ENCODE results near the gene DHX38. TPM values are rescaled to one million over a fixed set of nuclear protein-coding genes. Genes with fewer than 3 reads are reported as not detected.
A peak's percentile ranks its signal among the peaks of the same experiment; 100 is the strongest.

Gene DHX38
- polyA plus RNA-seq, 1 donor: 52.4 TPM

DNA sequence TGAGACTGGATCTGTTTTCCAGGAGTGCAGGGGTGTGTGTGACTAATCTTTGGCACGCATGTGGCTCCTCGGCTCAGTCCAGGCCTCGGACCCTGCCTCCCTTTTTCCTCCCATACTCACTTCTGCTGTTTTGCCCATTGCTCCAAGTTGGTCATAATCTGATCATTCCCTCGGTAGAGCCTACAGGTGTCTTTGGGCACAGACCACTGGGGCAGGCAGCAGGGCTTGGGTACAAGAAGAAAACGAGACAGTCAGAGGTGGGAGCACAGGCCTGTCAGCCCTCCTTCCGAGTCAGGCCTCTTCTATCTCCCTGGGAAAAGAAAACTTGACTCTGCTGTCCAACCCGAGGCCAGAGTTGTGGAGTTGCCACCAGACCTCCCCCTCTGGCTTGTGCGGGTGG, 29.8 kb downstream of the DHX38 start:
- no peak for DNase-seq

DNA sequence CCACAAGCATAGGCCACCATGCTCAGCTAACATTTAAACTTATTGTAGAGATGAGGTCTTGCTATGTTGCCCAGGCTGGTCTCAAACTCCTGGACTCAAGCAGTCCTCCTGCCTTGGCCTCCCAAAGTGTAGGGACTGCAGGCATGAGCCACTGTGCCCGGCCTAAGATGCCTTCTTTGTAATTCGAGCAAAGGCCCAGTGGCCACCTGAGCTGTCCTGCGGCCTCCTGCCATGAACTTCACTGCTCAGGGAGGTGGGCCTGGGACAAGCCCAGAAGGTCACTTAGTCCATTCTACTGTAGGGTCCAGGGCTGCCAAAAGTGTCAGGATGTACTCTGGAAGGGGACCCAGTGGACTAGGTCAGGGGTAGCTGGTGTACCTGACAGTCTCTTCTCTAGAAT, 30.5 kb downstream of the DHX38 start:
- DNase-seq: no peak

DNA sequence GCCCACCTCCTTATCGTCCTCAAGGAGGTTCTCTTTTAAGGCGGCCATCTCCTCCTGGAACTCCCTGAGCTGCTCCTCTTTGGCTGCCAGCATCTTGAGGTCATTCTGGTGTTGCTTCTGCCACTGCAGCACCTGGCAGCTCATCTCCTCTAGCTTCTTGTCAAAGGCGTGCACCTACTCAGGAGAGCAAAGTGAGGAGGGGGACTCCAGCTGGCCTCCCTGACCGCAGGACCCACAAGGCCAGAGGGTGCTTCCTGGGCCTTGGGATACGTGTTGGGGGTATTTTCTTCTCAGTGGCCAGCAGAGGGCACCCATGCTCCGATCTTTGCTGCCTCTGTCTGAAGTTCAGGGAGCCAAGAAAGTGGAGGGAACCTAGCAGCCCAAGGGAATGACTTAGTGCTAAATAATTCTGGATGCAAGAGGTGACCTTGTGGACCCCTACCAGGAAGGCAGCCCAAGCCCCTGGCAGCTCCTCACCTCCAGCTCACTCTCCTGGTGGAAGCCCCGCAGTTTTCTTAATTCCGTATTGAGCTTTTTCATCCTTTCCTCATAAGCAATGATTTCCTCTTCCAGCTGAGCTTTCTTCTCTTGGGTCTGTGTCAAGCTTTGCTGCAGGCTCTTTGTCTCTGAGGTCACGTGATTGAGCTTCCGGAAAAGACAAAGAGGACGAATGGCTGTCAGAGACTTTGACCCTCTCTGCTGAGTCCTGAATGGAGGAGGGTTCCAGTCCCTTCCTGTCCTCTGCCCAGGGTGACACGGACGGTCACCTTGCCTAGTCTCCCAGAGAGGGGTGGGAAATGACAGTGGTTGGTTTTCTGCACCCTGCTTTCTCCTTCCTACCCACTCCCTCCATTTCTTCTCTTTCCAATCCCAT, 31.4 kb downstream of the DHX38 start:
- DNase-seq: peak; percentile 61

DNA sequence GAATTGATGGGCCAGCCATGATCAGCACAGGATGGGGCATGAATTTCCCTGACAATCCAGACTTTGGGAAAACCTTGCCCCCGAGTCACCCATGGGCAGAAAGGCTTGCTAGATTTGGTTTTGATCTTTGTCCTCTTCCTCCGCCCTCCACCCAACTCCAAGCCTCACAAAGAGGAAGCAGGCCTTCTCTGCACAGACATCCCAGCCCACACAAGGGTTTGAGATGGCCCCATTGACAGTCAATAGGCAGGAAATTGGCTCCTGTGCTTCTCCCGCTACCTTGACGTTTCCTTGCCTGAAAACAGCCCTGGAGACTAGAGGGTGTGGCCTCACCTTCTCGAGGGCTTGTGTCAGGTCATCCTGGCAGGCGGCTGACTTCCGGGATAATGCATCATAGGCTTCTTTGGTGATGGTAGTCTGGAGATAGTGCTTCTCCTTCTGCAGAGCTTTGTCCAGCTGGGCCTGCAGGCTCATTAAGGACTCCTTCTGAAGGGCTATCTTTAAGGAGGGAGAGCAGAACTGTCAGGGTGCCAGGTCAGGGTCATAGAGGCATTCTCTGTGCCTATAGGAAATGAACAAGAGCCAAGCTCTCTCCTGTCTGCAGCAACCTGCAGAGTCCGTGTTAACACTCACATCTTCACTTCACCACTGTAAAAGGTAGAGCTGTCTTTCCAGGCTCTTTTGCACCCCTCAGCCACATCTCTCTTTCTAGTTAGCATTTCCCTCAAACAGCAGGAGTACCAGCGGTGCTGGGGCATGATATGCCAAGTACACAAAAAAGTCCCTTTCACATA, 32.2 kb downstream of the DHX38 start:
- DNase-seq: no peak

DNA sequence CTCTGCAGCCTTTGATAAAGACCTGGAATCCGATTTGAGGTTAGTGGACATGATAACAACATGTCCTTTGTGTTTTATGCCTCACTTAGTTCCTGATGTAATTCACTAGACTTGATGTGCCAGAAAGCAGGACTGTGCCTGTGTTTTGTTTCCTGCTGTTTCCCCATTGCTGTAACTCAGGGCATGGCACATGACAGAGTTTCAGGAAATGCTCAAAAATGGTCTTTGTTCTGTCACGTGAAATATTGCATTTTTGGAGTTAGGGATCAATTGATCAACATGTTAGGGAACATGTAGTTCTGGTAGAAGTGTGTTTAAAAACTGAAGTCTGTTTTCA, 32.8 kb downstream of the DHX38 start:
- DNase-seq: no peak

DNA sequence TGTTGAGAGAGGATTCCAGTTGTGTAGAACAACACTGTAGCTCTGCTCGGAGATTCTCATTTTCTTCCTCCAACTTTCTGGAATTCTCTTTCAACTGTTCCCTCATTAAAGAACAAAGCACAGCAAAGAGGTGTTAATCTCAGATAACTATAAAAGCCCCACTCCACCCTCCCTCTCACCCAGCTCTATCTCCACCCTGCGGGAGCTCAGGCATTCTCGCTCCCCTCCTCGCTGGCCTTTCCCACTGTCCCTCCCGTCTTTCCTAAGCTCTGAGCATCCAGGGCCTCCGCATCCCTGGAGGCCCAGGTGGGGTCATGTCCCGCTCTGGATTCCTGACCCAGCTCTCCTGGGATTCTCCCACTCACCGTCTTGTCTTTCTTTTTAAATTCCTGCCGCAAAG, 35.1 kb downstream of the DHX38 start:
- DNase-seq: no peak

DNA sequence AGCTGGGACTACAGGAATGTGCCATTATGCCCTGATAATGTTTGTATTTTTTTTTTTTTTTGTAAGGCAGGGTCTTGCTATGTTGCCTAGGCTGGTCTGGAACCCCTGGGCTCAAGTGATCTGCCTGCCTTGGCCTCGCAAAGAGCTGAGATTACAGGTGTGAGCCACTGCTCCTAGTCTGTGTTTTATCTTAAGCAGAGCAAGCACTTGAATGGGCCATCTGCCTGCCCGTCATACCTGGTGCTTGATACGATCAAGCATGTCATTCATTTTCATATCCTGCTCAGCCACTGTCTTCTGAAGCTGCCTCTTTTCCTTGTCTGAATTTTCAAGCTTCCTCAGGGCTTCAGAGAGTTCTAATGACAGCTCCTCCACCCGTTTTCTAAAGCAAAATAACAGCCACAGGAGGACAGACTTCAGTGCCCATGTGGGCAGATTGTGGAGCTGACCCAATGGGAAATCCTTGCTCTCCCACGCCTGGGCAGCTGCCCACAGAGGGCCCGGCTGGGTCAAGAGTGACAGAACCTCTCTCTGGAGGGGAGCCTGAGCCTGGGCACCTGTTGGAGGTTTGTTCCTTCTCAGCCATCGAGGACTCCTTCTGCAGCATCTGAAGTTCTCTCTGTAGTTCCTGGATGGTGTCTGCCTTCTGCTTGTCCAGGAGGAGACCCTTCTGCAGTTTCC, 36.5 kb downstream of the DHX38 start:
- DNase-seq: no peak

DNA sequence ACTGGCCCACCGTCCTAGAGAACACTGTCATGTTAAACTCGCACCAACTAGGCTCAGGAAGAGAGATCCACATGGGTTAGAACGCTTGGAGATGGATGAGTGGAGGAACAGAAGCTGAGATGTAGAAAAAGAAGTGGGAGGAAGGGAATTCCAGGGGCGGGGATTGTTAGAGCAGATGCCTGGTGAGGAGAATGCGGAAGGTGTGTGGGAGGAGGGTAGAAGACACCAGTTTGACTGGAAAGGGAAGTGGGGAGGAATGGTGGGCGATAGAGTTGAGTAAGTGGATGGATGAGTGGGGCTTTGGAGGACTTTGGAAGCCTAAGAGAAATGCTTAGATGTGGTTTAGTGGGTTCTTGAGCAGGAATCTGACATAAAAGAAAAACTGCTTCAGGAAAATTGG, 37.4 kb downstream of the DHX38 start:
- no peak for DNase-seq

DNA sequence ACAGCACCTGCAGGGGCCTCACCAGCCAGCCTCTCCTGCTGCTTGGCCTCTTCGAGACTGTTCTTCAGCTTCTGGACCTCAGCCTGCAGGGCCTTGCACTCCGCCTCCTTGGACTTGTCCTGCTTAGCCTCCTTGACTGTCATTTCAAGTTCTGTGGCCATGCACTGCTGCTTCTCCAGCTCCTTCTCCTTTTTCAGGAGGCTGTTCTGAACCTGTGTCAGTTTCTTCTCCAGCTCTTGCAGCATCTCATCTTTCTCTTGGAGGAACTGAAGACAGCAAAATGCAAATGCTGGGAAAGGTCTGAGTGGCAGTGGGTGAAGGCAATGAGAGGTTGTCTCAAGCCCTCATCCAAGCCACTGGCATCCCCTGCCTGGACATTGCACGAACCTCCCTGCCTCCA, 39.1 kb downstream of the DHX38 start:
- no peak for DNase-seq

DNA sequence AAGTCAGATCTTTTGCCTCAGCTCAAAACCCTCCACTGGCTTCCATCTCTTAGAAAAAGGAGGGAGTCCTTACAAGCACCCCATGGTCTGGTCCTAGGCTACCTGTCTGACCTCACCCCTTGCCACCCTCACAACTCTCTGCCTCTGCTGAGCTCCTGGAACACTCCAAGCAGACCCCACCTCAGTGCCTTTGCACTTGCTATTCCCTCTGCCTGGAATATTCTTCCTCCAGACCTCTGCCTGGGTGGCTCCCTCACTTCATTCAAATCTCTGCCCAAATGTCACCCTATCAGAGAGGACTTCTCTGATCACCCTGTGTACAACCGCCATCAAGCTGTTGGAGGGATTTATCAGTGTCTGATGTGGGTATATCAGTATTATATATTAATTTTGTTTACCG, 40.9 kb downstream of the DHX38 start:
- no peak for DNase-seq

DNA sequence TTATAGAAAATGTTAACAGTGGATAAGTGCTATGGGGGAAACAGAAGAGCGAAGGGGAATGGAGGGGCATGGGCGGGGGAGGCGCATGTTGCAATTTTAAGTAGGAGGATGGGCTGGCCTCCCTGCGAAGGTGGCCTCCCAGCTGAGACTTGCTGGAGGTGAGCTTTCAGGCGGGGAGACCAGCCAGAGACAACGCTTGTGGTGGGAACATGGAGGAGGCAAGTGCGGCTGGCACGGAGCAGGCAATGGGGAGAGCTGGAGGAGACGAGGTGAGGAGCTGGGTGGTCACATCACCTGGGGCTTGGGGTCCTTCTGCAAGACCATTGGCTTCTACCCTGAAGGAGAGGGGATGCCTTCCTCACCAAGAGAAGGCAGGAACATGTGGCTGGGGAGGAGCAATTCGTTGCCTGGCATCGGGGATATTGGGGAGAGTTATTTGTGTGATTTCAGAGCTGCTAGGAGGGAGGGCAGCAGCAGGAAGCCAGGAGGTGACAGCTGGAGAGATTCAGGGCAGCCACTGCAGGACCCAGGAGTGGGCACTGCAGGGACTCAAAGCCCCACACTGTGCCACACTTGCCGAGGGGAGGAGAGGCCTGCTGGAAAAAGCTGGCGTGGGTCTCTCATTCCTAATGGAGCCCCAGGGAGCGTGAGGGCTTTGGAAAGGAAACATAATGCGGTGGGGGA, 43.9 kb downstream of the DHX38 start:
- DNase-seq: no peak

DNA sequence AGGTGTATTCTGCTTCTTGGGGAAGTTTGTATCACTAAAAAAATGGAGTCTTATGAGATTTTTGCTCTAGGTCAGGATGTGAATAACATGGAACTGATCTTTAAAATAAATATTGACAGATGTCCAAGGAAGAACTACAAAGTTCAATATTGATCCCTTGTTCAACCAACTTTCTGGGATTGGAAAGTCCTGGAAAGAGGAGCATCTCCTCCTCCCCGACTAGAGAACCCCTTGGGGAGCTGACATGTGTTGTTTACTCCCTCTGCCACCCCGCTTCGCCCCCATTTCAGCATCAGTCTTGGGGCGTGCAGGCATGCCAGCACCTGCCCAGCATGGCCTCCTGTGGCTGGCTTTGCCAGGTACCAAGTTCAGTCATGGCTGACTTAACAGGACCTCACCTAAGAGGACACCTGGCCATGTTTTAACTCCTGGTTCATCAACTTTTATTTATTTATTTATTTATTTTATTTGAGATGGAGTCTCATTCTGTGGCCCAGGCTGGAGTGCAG, 44.5 kb downstream of the DHX38 start:
- DNase-seq: no peak

DNA sequence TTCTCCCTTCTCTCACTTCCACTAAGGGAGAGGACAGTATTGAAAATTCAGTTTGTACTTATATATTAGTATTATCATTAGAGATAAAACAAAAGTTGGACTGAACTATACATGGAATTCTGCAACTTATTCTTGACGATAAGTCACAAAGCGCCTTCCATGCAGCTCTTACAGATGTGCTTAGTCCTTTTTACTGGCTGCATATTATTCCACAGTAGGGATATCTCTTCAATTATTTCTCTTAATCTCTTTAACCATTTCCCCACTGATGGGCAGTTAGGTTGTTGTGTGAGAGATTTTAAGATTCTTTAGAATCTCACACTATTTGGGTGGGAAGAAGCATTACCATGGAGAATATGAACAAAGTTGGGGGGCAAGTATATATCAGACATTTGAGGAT, 46.3 kb downstream of the DHX38 start:
- DNase-seq: no peak

DNA sequence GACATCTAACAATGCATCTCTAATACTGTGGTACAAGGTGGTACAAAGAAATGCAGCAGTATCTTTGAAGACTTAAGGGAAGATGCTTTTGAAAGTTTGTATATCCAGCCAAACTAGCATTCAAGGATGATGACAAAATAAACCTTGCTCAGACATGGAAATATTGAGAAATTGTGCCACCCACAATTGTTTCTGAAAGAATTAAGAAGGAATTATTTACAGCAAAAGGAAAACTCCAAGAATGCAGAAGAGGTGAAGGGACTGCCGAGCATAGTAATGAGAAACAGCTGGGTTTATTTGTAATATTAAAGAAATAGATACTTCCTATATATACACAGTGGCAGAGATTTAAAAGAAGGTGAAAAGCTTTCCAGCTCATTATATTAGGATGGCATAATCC, 48.8 kb downstream of the DHX38 start:
- DNase-seq: no peak

DNA sequence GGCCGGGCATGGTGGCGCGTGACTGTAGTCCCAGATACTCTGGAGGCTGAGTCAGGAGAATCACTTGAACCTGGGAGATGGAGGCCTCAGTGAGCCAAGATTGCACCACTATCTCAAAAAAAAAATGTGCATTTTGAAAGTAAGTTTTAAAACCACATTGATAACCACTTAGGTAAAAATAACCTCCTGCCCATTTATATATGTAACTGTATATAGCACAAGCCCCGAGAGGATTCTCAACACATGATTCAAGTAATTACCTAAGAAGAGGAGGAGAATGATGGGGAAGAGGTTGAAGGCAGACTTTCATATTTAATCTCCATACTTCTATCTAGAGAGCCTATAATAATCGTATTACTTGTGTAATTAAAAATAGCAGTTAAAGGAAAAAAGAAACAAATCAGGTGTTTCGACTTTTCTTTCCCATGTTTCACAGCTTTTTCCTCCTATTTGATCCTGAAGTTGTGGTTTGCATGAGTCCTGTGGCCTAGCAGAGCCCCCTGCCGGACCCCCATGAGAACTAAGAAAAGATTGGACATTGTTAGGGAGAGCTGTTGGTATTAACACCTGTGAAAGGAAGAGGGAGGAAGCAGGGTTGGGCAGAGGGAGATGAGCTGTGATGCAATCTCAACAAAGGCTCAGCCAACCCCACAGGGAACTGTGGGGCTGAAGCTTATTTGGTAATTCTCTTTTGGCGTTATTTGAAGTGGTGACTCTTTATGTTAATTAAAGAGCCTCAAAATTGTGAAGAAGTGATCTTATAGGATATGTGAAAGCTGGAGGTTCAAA, 56.2 kb downstream of the DHX38 start:
- DNase-seq: no peak

DNA sequence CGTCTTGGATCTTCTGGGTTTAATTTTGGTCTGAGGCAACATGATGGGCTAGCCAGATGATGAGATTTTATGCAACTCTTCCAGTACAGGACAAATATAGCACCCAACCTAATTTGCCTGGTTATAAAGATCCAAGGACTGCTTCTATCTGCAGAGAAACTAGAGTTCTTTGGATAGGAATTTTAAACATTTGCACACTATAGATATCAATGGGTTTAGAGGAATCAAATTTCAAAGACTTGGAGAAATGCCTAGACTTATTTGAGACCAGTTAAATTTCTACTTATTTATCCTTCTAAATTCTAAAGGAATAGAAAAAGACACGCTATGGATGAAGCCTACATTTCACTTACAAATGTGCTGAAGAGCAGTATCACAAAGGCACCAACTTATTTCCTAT, 65.7 kb downstream of the DHX38 start:
- no peak for DNase-seq

DNA sequence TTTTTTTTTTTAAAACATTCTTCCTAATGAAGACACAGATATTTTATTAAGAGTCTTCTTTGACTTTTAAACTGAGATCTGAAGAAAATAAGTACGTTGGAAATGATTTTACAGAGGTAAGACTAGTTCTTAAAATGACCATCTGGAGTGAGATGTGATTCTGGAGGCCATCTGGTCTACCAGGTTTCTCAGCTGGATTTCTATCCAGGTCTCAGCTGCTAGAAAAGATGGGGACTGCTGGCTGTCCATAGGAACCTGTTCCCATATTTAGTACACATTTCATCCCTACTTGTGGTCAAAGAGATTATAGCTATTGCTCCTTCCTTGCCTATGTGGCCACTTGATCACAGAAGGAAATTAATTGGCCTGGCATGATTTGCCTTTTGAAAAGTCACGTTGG, 66.2 kb downstream of the DHX38 start:
- DNase-seq: no peak

DNA sequence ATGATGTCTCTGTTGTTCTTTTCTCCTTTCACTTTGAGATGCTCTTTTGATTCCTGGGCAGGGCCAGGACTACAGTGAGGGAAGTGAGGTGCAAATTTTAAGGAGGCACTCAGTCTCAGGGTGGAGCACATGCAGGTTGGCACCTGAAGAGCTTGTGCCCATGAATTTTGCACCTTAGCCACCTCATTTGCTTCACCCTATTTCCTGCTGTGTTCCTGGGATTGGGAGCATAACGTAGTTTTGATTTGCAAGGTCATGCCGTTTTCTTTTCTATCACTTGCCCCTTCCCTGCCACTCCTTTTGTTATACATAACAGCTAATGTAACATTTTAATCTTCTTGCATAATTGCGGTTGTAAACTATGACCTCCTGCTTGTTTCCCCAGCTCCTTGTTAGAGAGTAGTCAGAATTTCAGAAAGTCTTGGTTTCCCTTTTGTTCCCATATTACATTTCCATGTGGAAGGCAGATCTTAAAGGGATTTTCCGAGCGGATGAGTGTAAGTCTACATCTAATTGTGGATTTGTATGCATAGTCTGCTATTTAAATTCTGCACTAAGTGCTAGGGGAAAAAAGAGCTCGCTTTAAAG, 68.6 kb downstream of the DHX38 start:
- no peak for DNase-seq

Measured in hindlimb muscle (tissue), 1 donor.